ENCODE results near the gene TRAPPC8.
"Not testable (repeated sequence)": the region's sequence is repeated elsewhere in the genome, so short reads cannot be mapped to it uniquely, and the experiment has no call there.

The TRAPPC8 gene

DNA sequence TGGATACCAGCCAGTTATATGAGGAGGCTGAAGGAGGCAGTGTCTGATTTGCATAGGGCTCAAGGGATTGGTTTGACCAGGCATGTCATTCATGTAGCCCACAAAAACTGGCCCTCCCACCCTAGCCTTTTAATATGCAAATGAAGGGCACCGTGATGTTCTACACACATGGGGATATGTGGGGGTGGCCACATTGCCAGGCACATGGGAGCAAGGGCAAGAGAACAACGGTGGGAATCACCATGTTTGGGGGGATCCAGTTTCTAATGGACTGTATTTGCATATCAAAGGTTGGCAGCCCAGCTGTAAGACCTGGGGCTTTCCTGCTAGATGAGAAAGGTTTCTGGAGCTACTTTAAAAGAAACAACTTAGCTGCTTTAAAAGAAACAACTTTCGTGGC is 117.2 kb downstream of the TRAPPC8 start:
- DNase-seq (ENCODE audit: low read depth): no peak
- TF ChIP-seq, protein P1, sequence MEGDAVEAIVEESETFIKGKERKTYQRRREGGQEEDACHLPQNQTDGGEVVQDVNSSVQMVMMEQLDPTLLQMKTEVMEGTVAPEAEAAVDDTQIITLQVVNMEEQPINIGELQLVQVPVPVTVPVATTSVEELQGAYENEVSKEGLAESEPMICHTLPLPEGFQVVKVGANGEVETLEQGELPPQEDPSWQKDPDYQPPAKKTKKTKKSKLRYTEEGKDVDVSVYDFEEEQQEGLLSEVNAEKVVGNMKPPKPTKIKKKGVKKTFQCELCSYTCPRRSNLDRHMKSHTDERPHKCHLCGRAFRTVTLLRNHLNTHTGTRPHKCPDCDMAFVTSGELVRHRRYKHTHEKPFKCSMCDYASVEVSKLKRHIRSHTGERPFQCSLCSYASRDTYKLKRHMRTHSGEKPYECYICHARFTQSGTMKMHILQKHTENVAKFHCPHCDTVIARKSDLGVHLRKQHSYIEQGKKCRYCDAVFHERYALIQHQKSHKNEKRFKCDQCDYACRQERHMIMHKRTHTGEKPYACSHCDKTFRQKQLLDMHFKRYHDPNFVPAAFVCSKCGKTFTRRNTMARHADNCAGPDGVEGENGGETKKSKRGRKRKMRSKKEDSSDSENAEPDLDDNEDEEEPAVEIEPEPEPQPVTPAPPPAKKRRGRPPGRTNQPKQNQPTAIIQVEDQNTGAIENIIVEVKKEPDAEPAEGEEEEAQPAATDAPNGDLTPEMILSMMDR (conservative IDR thresholded peaks at IDR 0.05; ENCODE audit: low read length): no peak
- H3K4me3 ChIP-seq (ENCODE audit: low read length): no peak overlapping the region

DNA sequence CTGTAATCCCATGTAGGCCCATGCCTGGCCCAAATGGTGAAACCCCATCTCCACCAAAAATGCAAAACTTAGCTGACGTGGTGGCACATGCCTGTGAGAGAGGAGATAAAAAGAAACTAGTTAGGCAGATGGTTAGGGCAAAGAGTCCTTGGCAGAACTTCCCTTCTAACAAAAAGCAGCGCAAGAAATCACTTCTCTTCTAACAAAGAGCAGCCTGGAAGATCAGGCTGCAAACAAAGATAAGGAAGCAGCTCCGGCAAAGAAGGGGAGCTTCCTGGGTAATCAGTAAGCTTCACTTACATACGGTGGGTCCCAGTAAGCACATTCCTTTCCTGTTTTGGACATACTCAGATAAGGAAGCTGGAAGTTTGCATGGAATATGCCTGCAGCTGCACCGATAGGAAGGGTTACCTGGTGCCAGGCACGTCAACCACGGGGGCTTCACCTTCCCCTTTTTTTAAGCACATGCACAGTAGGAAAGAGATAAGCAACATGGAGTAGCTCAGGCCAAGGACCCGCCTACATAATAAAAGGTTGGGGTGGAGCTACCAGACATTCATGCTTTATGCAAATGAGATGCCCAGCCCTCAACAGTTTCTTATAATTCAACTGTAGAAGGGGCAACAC is 121.3 kb downstream of the TRAPPC8 start:
- H3K4me3 ChIP-seq (ENCODE audit: low read length): no peak overlapping the region
- TF ChIP-seq, protein P1 (conservative IDR thresholded peaks at IDR 0.05; ENCODE audit: low read length): no peak
- no peak for DNase-seq (ENCODE audit: low read depth)

DNA sequence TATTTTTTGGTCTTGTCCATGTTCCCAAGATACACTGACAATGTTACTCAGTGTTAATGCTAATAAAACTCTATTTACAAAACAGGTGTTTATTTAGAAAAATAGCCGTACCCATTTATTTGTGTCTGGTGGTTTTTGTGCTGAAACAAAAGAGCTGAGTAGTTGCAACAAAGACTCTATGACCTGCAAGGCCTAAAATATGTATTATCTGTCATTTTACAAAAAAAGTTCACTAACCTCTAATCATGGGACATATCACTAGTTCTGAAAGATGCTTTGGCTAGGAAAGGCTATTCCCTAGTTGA is 123.1 kb downstream of the TRAPPC8 start:
- H3K4me3 ChIP-seq (ENCODE audit: low read length): no peak overlapping the region
- DNase-seq (ENCODE audit: low read depth): no peak
- TF ChIP-seq, protein P1 (conservative IDR thresholded peaks at IDR 0.05; ENCODE audit: low read length): no peak

DNA sequence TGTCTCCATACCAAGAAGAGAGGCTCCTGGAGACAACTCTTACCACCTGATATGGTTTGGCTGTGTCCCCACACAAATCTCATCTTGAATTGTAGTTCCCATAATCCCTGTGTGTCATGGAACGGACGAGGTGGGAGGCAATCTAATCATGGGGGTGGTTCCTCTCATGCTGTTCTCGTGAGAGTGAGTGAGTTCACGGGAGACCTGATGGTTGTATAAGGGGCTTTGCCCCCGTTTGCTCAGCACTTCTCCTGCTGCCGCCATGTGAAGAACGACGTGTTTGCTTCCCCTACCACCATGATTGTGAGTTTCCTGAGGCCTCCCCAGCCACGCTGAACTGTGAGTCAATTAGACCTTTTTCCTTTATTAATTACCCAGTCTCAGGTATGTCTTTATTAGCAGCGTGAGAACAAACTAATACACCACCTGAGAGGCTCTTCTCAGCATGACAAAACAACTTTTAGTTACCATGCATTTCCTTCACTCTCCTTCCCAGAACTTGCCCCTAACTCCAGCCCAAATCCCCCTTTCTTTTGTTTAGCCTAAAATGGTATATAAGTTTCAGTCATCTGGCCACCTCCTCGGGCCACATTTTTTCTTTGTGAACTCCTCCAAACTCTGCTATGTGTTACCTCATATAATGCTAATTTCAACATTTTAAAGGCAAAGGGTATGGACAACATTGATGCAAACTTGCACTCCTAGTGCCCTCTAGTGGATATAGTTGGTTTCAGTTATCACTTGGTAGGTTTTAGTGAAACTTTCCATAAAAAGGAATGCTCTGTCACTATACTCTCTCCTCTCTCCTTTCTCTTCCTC is 123.6 kb downstream of the TRAPPC8 start:
- DNase-seq (ENCODE audit: low read depth): peak; percentile 49

DNA sequence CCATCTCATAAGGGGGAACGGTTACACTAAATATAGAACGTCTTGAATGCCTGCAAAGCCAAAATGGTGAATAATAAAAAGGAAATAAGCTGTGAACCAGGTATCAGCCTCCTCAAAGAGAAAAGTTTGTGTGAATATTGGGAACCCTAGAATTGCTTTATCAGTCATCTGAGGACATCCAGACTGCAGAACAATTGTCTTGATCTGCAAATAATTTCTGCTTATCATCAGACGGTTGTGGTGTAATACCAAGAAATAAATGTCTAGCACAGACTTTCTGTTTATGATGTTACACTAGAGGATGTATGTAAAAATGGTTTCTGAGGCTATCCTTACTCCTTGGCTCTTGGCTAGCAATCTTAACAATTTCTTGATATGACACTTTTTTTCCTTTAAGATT is 128.8 kb downstream of the TRAPPC8 start:
- TF ChIP-seq, protein P1 (conservative IDR thresholded peaks at IDR 0.05; ENCODE audit: low read length): no peak
- H3K4me3 ChIP-seq (ENCODE audit: low read length): no peak overlapping the region
- DNase-seq (ENCODE audit: low read depth): no peak

More for the DNA sequence above, 123.6 kb downstream of the TRAPPC8 start:
- no peak overlapping the region for H3K4me3 ChIP-seq (ENCODE audit: low read length)
- TF ChIP-seq, protein P1 (conservative IDR thresholded peaks at IDR 0.05; ENCODE audit: low read length): peak; percentile 83

DNA sequence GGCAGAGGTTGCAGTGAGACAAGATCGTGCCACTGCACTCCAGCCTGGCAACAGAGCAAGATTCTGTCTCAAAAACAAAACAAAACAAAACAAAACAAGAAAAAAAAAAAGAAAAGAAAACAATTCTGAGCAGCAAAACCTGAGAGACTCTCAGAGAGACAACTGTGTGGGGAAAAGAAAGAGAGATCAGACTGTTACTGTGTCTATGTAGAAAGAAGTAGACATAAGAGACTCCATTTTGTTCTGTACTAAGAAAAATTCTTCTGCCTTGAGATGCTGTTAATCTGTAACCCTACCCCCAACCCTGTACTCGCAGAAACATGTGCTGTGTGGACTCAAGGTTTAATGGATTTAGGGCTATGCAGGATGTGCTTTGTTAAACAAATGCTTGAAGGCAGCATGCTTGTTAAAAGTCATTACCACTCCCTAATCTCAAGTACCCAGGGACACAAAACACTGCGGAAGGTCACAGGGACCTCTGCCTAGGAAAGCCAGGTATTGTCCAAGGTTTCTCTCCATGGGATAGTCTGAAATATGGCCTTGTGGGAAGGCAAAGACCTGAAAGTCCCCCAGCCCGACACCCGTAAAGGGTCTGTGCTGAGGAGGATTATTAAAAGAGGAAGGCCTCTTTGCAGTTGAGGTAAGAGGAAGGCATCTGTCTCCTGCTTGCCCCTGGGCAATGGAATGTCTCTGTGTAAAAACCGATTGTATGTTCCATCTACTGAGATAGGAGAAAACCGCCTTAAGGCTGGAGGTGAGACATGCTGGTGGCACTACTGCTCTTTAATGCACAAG is 132.4 kb downstream of the TRAPPC8 start:
- not testable (repeated sequence) for DNase-seq (ENCODE audit: low read depth); H3K4me3 ChIP-seq (ENCODE audit: low read length)

DNA sequence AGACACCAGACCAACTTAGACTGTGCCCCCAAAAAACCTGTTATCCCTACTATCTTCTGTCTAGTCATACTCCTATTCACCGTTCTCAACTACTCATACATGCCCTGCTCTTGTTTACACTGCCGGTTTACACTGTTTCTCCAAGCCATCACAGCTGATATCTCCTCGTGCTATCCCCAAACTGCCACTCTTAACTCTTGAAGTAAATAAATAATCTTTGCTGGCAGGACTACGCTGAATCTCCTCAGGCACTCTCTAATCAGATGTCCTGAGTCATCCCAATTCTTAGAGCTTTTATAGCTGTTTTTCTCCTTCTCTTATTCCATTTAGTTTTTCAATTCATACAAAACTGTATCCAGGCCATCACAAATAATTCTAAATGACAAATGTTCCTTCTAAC is 133.9 kb downstream of the TRAPPC8 start:
- H3K4me3 ChIP-seq (ENCODE audit: low read length); DNase-seq (ENCODE audit: low read depth): not testable (repeated sequence)

DNA sequence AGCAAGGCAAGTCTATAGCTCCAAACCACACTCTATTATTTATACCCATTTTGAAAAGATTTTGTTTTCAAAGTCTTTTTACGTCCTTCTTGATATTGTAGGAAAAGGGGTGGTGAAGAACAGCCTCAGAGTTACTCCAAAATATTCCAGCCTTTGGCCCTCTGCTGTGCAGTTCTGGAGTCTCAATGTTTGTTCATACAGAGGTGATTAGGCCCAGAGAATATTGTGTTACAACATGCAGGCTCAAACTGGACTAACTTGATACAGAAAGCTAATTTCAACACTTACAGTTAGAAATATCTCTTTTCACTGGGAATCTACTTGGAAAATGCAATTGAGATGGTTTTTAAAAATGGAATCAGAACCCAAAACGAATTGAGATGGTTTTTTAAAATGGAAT is 141.8 kb downstream of the TRAPPC8 start:
- TF ChIP-seq, protein P1 (conservative IDR thresholded peaks at IDR 0.05; ENCODE audit: low read length): no peak
- no peak for DNase-seq (ENCODE audit: low read depth)
- H3K4me3 ChIP-seq (ENCODE audit: low read length): no peak overlapping the region

DNA sequence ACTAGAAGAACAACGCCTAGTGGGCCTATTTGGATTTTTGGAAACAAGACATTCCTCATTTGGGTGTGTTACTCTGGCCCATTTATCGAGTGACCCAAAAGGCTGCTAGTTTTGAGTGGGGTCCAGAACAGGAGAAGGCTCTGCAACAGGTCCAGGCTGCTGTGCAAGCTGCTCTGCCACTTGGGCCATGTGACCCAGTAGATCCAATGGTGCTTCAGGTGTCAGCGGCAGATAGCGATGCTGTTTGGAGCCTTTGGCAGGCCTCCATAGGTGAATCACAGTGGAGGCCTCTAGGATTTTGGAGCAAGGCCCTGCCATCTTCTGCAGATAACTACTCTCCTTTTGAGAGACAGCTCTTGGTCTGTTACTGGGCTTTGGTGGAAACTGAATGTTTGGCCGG is 143.7 kb downstream of the TRAPPC8 start:
- DNase-seq (ENCODE audit: low read depth); H3K4me3 ChIP-seq (ENCODE audit: low read length): not testable (repeated sequence)

All from AG10803 (cell line).